GM12878 (cell line): ENCODE measurements around the gene ANKRD31. TPM values are rescaled to one million over a fixed set of nuclear protein-coding genes. Genes with fewer than 3 reads are reported as not detected.

Source experiments
- ATAC-seq: fragments of 200-7000 bp; cut with Tn5 transposase; 3 replicates; pipeline ENCODE4 v1.9.1; 2020; ENCODE audit warnings: mild to moderate bottlenecking, moderate library complexity
- BruUV-seq: library from RNA; stranded (reverse); fragments of 400-500 nt; replicated peaks from 2 replicates; lab custom pipeline; 2021; lab: Mats Ljungman, UMichigan
- CTCF ChIA-PET: fragments of 300-600 bp; sonication (Branson Sonifier 250); formaldehyde crosslinking; extraction: SDS; loops from one replicate; lab custom pipeline; 2021; ENCODE audit warnings: inconsistent platforms; lab: Yijun Ruan, JAX
- POLR2A ChIA-PET: fragments of 350-600 bp; formaldehyde crosslinking; extraction: SDS; loops from one replicate; lab custom pipeline; 2021; ENCODE audit warnings: inconsistent platforms; lab: Charles Lee
- RAD21 ChIA-PET: fragments of 300-600 bp; sonication (Branson Sonifier 250); formaldehyde crosslinking; loops from one replicate; lab custom pipeline; 2023; ENCODE audit warnings: antibody characterized with exemption; ENCODE audit not compliant: unreplicated experiment; lab: Charles Lee
- SMC1A ChIA-PET: fragments of 300-600 bp; sonication (Branson Sonifier 250); formaldehyde crosslinking; loops from one replicate; lab custom pipeline; 2023; ENCODE audit not compliant: unreplicated experiment, uncharacterized antibody; lab: Charles Lee
- DNase-seq: peaks from one replicate; pipeline ENCODE4 v3.0.0-alpha.2; 2011; ENCODE audit warnings: low read depth, low spot score
- FAIRE-seq: peaks from 3 replicates; lab custom pipeline; 2011; peaks lifted over from hg19 to GRCh38; lab: Jason Lieb, UNC
- H2AFZ ChIP-seq: 2 replicates; pipeline ENCODE4 v1.6.0; 2011; ENCODE audit warnings: low read depth, low read length, control low read depth; ENCODE audit not compliant: control insufficient read depth
- H3K27ac ChIP-seq: 2 replicates; pipeline ENCODE4 v1.5.1; 2011; ENCODE audit warnings: control low read depth; ENCODE audit not compliant: control insufficient read depth, insufficient read depth
- H3K27me3 ChIP-seq, 2 experiments: replicated peaks in 1 of 2; 2 replicates each; pipeline versions ENCODE4 v1.6.0 to v1.6.1; 2011; ENCODE audit warnings: low read length in 1 of 2; ENCODE audit not compliant: control insufficient read depth in 2 of 2, insufficient read depth in 2 of 2
- H3K36me3 ChIP-seq, 2 experiments: 2 replicates each; pipeline ENCODE4 v1.5.1; 2011; ENCODE audit warnings: low read length in 1 of 2; ENCODE audit not compliant: control insufficient read depth in 2 of 2, insufficient read depth in 2 of 2
- H3K4me1 ChIP-seq: 2 replicates; pipeline ENCODE4 v1.6.1; 2011; ENCODE audit warnings: mild to moderate bottlenecking, low read length, moderate library complexity, mixed read lengths; ENCODE audit not compliant: control insufficient read depth, insufficient read depth
- H3K4me2 ChIP-seq: 2 replicates; pipeline ENCODE4 v1.6.0; 2011; ENCODE audit warnings: control low read depth; ENCODE audit not compliant: control insufficient read depth, insufficient read depth
- H3K4me3 ChIP-seq: fragments of 200-600 bp; sonication (generic); 2 replicates; pipeline ENCODE4 v1.5.1; 2016
- H3K79me2 ChIP-seq: 2 replicates; pipeline ENCODE4 v1.6.0; 2011; ENCODE audit warnings: low read length; ENCODE audit not compliant: control insufficient read depth, insufficient read depth
- H3K9ac ChIP-seq: 2 replicates; pipeline ENCODE4 v1.8.0; 2011; ENCODE audit warnings: low read length, control low read depth, mixed read lengths; ENCODE audit not compliant: control insufficient read depth, insufficient read depth
- H3K9me3 ChIP-seq: replicated peaks from 3 replicates; pipeline ENCODE4 v1.5.1; 2011; ENCODE audit warnings: mild to moderate bottlenecking, low read length; ENCODE audit not compliant: control insufficient read depth, insufficient read depth
- H4K20me1 ChIP-seq: 2 replicates; pipeline ENCODE4 v1.6.0; 2011; ENCODE audit not compliant: control insufficient read depth, insufficient read depth
- CHD4 ChIP-seq: fragments of 200-600 bp; sonication (generic); IDR thresholded peaks from 2 replicates; pipeline ENCODE4 v1.6.1; 2016; ENCODE audit warnings: mild to moderate bottlenecking
- E4F1 ChIP-seq: fragments of 450-650 bp; IDR thresholded peaks from 2 replicates; pipeline ENCODE4 v1.6.1; 2018; ENCODE audit warnings: borderline replicate concordance, mild to moderate bottlenecking; ENCODE audit not compliant: partially characterized antibody
- FOS ChIP-seq: IDR thresholded peaks from 3 replicates; pipeline ENCODE4 v1.6.1; 2011; ENCODE audit warnings: borderline replicate concordance; ENCODE audit not compliant: insufficient read length; ENCODE audit errors: extremely low read depth
- HDAC6 ChIP-seq: fragments of 200-600 bp; sonication (generic); IDR thresholded peaks from one replicate; pipeline ENCODE4 v1.8.0; 2017; ENCODE audit warnings: antibody characterized with exemption; ENCODE audit not compliant: unreplicated experiment
- IKZF1 ChIP-seq: fragments of 450-650 bp; conservative IDR thresholded peaks from 2 replicates; pipeline ENCODE4 v1.6.1; 2017; ENCODE audit warnings: antibody characterized with exemption, mild to moderate bottlenecking
- IRF5 ChIP-seq: fragments of 450-650 bp; IDR thresholded peaks from 2 replicates; pipeline ENCODE4 v1.6.1; 2017; ENCODE audit warnings: borderline replicate concordance
- KAT2A ChIP-seq: conservative IDR thresholded peaks from 2 replicates; pipeline ENCODE4 v1.6.1; 2011; ENCODE audit warnings: low read depth, low read length; ENCODE audit not compliant: control insufficient read depth
- NFIC ChIP-seq: IDR thresholded peaks from 2 replicates; pipeline ENCODE4 v1.6.1; 2012; ENCODE audit warnings: low read depth, mild to moderate bottlenecking, inconsistent platforms, low read length, moderate library complexity
- NR2C2 ChIP-seq: IDR thresholded peaks from 2 replicates; pipeline ENCODE4 v1.6.1; 2011; ENCODE audit warnings: borderline replicate concordance, low read depth; ENCODE audit not compliant: control insufficient read depth, insufficient read length
- ZNF384 ChIP-seq: IDR thresholded peaks from 2 replicates; pipeline ENCODE4 v1.6.1; 2012; ENCODE audit warnings: low read depth, mild to moderate bottlenecking, low read length, improper control_type of control experiment, borderline replicate concordance
- WGBS: methylation state at CpG from one replicate; pipeline ENCODE4 v1.1.6; 2016; ENCODE audit warnings: low lambda C conversion rate; ENCODE audit not compliant: insufficient replicate concordance, insufficient coverage; ENCODE audit errors: missing lambda C conversion rate; 5-methylcytosine and 5-hydroxymethylcytosine counted together
- in situ Hi-C: fragments of 300-500 bp; cut with MboI; formaldehyde crosslinking; loops from 9 replicates; pipeline ENCODE4 v1.14.3; 2018; ENCODE audit warnings: mixed read lengths
- intact Hi-C: fragments of 100-400 bp; cut with micrococcal nuclease; formaldehyde crosslinking; loops from one replicate; pipeline ENCODE4 v1.14.2; 2022; ENCODE audit not compliant: unreplicated experiment
- polyA plus RNA-seq, 11 experiments: library from polyadenylated mRNA; depleted of rRNA in 4 of 11; unstranded in 6 of 11; stranded (reverse) in 5 of 11; fragments of >200 nt; fragmentation: Nextera tagmentation in 4 of 11; fragmentation: Illumina TruSeq in 1 of 11; extraction: Ambion mirVana in 4 of 11; extraction: Trizol in 1 of 11; gene quantifications; 1 replicate in 1 of 11; 2 replicates in 10 of 11; pipeline versions ENCODE4 v1.2.1 to v1.2.3, GENCODE V29; 2011 to 2016; ENCODE audit warnings: inconsistent platforms in 2 of 11, missing spikeins in 2 of 11, low read depth in 1 of 11
- total RNA-seq, 4 experiments: library from RNA; depleted of rRNA in 3 of 4; stranded (reverse); fragments of >200 nt in 3 of 4; fragmentation: Illumina TruSeq in 1 of 4; extraction: Trizol in 1 of 4; gene quantifications; 2 replicates each; pipeline versions ENCODE4 v1.2.1 to v1.2.3, GENCODE V29; 2013 to 2021
- TF ChIP-seq, protein P1 (sequence below): fragments of 450-650 bp; IDR thresholded peaks from 2 replicates; pipeline ENCODE4 v1.6.1; 2017; ENCODE audit warnings: mild to moderate bottlenecking, moderate library complexity
- TF ChIP-seq, protein P2 (sequence below): fragments of 450-650 bp; IDR thresholded peaks from 2 replicates; pipeline ENCODE4 v1.6.1; 2016; ENCODE audit warnings: mild to moderate bottlenecking

Gene ANKRD31
- total and polyA plus RNA-seq, 10 of the 15 experiments (the other 5 are each of a cell fraction or from before 2014, with no cell fraction given), result under 0.01 to 0.10 (median 0.04) TPM; not detected in 3

DNA sequence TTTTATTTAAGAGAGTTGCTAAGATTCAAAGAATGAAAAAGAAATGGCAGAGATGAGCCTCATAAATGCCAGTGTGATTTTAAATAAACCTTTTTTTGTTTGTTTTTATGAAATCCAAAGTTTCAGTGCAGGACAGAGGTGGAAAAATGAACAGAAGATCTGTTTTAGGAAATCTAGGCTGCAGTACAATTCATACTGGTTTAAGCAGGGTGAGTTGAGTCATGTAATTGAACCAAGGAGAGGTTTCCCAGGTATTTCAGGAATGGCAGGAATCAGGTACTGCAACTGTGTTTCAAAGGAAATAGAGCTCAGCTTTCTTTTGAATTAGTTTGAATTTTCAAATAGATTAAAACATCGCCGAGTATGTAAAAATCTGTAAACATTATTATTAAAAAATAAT lies 3.0 kb upstream of the ANKRD31 start (continued):
- TF ChIP-seq, protein P1, sequence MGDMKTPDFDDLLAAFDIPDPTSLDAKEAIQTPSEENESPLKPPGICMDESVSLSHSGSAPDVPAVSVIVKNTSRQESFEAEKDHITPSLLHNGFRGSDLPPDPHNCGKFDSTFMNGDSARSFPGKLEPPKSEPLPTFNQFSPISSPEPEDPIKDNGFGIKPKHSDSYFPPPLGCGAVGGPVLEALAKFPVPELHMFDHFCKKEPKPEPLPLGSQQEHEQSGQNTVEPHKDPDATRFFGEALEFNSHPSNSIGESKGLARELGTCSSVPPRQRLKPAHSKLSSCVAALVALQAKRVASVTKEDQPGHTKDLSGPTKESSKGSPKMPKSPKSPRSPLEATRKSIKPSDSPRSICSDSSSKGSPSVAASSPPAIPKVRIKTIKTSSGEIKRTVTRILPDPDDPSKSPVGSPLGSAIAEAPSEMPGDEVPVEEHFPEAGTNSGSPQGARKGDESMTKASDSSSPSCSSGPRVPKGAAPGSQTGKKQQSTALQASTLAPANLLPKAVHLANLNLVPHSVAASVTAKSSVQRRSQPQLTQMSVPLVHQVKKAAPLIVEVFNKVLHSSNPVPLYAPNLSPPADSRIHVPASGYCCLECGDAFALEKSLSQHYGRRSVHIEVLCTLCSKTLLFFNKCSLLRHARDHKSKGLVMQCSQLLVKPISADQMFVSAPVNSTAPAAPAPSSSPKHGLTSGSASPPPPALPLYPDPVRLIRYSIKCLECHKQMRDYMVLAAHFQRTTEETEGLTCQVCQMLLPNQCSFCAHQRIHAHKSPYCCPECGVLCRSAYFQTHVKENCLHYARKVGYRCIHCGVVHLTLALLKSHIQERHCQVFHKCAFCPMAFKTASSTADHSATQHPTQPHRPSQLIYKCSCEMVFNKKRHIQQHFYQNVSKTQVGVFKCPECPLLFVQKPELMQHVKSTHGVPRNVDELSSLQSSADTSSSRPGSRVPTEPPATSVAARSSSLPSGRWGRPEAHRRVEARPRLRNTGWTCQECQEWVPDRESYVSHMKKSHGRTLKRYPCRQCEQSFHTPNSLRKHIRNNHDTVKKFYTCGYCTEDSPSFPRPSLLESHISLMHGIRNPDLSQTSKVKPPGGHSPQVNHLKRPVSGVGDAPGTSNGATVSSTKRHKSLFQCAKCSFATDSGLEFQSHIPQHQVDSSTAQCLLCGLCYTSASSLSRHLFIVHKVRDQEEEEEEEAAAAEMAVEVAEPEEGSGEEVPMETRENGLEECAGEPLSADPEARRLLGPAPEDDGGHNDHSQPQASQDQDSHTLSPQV, result no peak
- no peak for TF ChIP-seq ZNF384
- no peak for TF ChIP-seq IKZF1

- DNase-seq, result no peak
- ChIA-PET POLR2A (interaction anchor here (1.9 kb wide), 1 partner anchor 445 kb away, joined by 6 read pairs; no protein-coding TSS in a partner anchor), RAD21 (interaction anchor here (1.2 to 3.7 kb wide), 7 partner anchors 101 to 939 kb away, joined by 3 to 38 read pairs (median 7); partner anchors contain the start of gene HMGCR)
- TF ChIP-seq NFIC (no peak), E4F1 (no peak), CHD4 (no peak), NR2C2 (no peak), IRF5 (no peak), KAT2A (no peak), FOS (no peak), HDAC6 (no peak)
- TF ChIP-seq, protein P2, sequence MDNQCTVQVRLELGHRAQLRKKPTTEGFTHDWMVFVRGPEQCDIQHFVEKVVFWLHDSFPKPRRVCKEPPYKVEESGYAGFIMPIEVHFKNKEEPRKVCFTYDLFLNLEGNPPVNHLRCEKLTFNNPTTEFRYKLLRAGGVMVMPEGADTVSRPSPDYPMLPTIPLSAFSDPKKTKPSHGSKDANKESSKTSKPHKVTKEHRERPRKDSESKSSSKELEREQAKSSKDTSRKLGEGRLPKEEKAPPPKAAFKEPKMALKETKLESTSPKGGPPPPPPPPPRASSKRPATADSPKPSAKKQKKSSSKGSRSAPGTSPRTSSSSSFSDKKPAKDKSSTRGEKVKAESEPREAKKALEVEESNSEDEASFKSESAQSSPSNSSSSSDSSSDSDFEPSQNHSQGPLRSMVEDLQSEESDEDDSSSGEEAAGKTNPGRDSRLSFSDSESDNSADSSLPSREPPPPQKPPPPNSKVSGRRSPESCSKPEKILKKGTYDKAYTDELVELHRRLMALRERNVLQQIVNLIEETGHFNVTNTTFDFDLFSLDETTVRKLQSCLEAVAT, result no peak
Measured at GRCh38 chr5:75235711-75236110, 967 bp downstream of the ANKRD31 start.

More at GRCh38 chr5:75235711-75236110, 967 bp downstream of the ANKRD31 start:
- 98% methylated on average over 4 of the region's 4 CpGs for WGBS
- intact Hi-C loops, result loop anchor here (1.0 to 10.0 kb wide), 6 partner anchors 101 to 1022 kb away; partner anchors contain the start of genes CERT1 and POLK
- Histone ChIP-seq H2AFZ (no peak overlapping the region), H3K36me3 (no peaks in the 10 kb centered on the region), H3K4me3 (no peak overlapping the region), H4K20me1 (no peaks in the 10 kb centered on the region), H3K9ac (no peak overlapping the region), H3K27ac (no peak overlapping the region), H3K27me3 (no peaks in the 10 kb centered on the region), H3K79me2 (no peaks in the 10 kb centered on the region), H3K4me2 (no peak overlapping the region), H3K4me1 (peaks cover 3% of the 10 kb centered on the region; the same call in 1 of the 2 replicates), H3K9me3 (no peaks in the 10 kb centered on the region; the same call in 2 of the 3 replicates)
- BruUV-seq, result no TSS peak
- CTCF ChIA-PET, result interaction anchor here (0.6 to 3.7 kb wide), 16 partner anchors 9 to 940 kb away, joined by 3 to 64 read pairs (median 4); partner anchors contain the start of gene POC5
- FAIRE-seq, result no peak
- in situ Hi-C loops, result loop anchor here (5.0 kb wide), 1 partner anchor 432 kb away; no protein-coding TSS in a partner anchor
- no peak for ATAC-seq
- SMC1A ChIA-PET, result interaction anchor here (0.7 to 4.1 kb wide), 12 partner anchors 12 to 939 kb away, joined by 3 to 53 read pairs (median 4); partner anchors contain the start of gene HMGCR
